Heart left ventricle (tissue), 13 donors: ENCODE data around the gene RBM33.

Source experiments
- CTCF ChIP-seq, 12 donors: fragments of 200-600 bp; sonication (generic) in 4 of 12; IDR thresholded peaks; one replicate each; pipeline versions ENCODE4 v1.5.0 to v1.8.0; 2018 to 2022; ENCODE audit warnings: antibody characterized with exemption in 12 of 12, mild to moderate bottlenecking in 5 of 12
- POLR2A ChIP-seq, 2 donors: fragments of 450-650 bp; IDR thresholded peaks; one replicate each; pipeline ENCODE4 v1.6.1; 2017; ENCODE audit warnings: antibody characterized with exemption in 2 of 2, mild to moderate bottlenecking in 2 of 2, moderate library complexity in 2 of 2
- donor health status: ischemic (EF 13 %, LVEDD 7.1; RV severe dilation, severe dysfunction).
- donor health status: DM: no; HTN: yes; CAD: no.
- donor health status: DM: no; HTN: no; CAD: no.
- donor health status: ischemic (EF 25% LVEDD 6.9; RV normal size, moderate dysfunction).
- donor health status: ischemic (EF 25% LVEDD 5.7; RV mildly dilated, moderate dysfunction).
- donor health status: ischemic (EF 35%, LVEDD 5.7; RV mildly dilated, moderate dysfunction).
- donor health status: nonischemic (EF 11% LVEDD 7.7; RV severe dilation, severe dysfunction).
- donor health status: DM: yes; HTN: yes; CAD: no.
- donor health status: PGD.
- donor health status: ischemic (EF 29% LVEDD 5.4; RV normal size, mild dysfunction).
- donor health status: nonischemic (EF 23%, LVEDD 6.1; RV moderate dilation, normal function).

- no peak for TF ChIP-seq CTCF (IDR thresholded peaks at IDR 0.05)
- no peak for TF ChIP-seq POLR2A (IDR thresholded peaks at IDR 0.05)
Observed at GRCh38 chr7:155665079-155665956, 20.9 kb downstream of the RBM33 start.
